Bronchial epithelial cell (primary cell): ENCODE measurements around the gene CCL5. TPM values are rescaled to one million over a fixed set of nuclear protein-coding genes. Genes with fewer than 3 reads are reported as not detected.

Experiments
- DNase-seq: peaks from one replicate; pipeline ENCODE4 v3.0.0-alpha.2; 2010; ENCODE audit warnings: low read depth
- FAIRE-seq: peaks from 2 replicates; lab custom pipeline; 2011; peaks lifted over from hg19 to GRCh38; lab: Jason Lieb, UNC
- H3K27me3 ChIP-seq: 2 replicates; pipeline ENCODE4 v1.5.1; 2011; ENCODE audit warnings: low read length; ENCODE audit not compliant: control insufficient read depth, insufficient read depth
- H3K36me3 ChIP-seq: 2 replicates; pipeline ENCODE4 v1.5.1; 2011; ENCODE audit warnings: low read length; ENCODE audit not compliant: control insufficient read depth, insufficient read depth
- H3K4me3 ChIP-seq: 2 replicates; pipeline ENCODE4 v1.5.1; 2011; ENCODE audit warnings: mild to moderate bottlenecking, low read depth, low read length, control low read depth
- CTCF ChIP-seq: IDR thresholded peaks from 2 replicates; pipeline ENCODE4 v1.5.1; 2011; ENCODE audit warnings: mild to moderate bottlenecking, moderate library complexity, low read length, control low read depth, inconsistent platforms; ENCODE audit not compliant: insufficient read depth, severe bottlenecking
- total RNA-seq: library from RNA; depleted of rRNA; stranded (reverse); fragments of >200 nt; gene quantifications from 2 replicates; pipeline ENCODE4 v1.2.1, GENCODE V29; 2014

CCL5 gene
- total RNA-seq, 1 donor from 2014 or later: not detected

GRCh38 chr17:35868737-35869136, 11.4 kb downstream of the CCL5 start, which contains the start of gene HEATR9:
HEATR9 (minus strand) TSS chr17:35868891; CDS start chr17:35868742, 149 bp downstream.
- DNase-seq (no peak), FAIRE-seq (no peak)
- Histone ChIP-seq H3K27me3 (no peaks in the 10 kb centered on the region), H3K4me3 (no peak within 1 kb of the TSS), H3K36me3 (no peaks in the 10 kb centered on the region)
- no peak for TF ChIP-seq CTCF

- FAIRE-seq (no peak), DNase-seq (no peak)
- TF ChIP-seq CTCF: no peak
- no peaks in the 10 kb centered on the region for H3K27me3 ChIP-seq
- no peak overlapping the region for H3K4me3 ChIP-seq
- no peaks in the 10 kb centered on the region for H3K36me3 ChIP-seq
These were observed 12.6 kb downstream of the CCL5 start for GRCh38 chr17:35867574-35867973.

GRCh38 chr17:35866341-35866950, 13.7 kb downstream of the CCL5 start:
- FAIRE-seq: no peak
- no peak for DNase-seq
- no peak overlapping the region for H3K4me3 ChIP-seq

GRCh38 chr17:35865412-35866340, 14.5 kb downstream of the CCL5 start:
- no peak for TF ChIP-seq CTCF
- peak; percentile 68 for DNase-seq
- no peak for FAIRE-seq
- H3K27me3 ChIP-seq: no peaks in the 10 kb centered on the region
- H3K36me3 ChIP-seq: no peaks in the 10 kb centered on the region
- H3K4me3 ChIP-seq: no peak overlapping the region

More at GRCh38 chr17:35866341-35866950, 13.7 kb downstream of the CCL5 start:
- H3K36me3 ChIP-seq: no peaks in the 10 kb centered on the region
- H3K27me3 ChIP-seq: no peaks in the 10 kb centered on the region
- no peak for TF ChIP-seq CTCF

GRCh38 chr17:35864853-35865252, 15.3 kb downstream of the CCL5 start:
- FAIRE-seq: no peak

More at GRCh38 chr17:35864853-35865252, 15.3 kb downstream of the CCL5 start:
- no peak for TF ChIP-seq CTCF
- Histone ChIP-seq H3K27me3 (no peaks in the 10 kb centered on the region), H3K4me3 (no peak overlapping the region), H3K36me3 (no peaks in the 10 kb centered on the region)
- DNase-seq: no peak
